ENCODE measurements around the gene RBM47. TPM values are rescaled to one million over a fixed set of nuclear protein-coding genes. Genes with fewer than 3 reads are reported as not detected.

Gene RBM47
- total RNA-seq, 1 donor from 2014 or later, result 0.11 TPM

- Mint-ChIP-seq H3K9me3 (ENCODE audit: unreplicated experiment) (no peaks in the 10 kb centered on the region), H3K4me3 (ENCODE audit: unreplicated experiment) (no peak overlapping the region), H3K27me3 (ENCODE audit: unreplicated experiment) (peaks cover 5% of the 10 kb centered on the region), H3K27ac (ENCODE audit: unreplicated experiment) (no peak overlapping the region), H3K4me1 (ENCODE audit: unreplicated experiment) (no peaks in the 10 kb centered on the region), H3K36me3 (ENCODE audit: unreplicated experiment) (no peaks in the 10 kb centered on the region)
- DNase-seq (ENCODE audit: extremely low spot score, unreplicated experiment), result no peak
- no peak for TF ChIP-seq CTCF (IDR thresholded peaks at IDR 0.05)
Observed at GRCh38 chr4:40540800-40541199, 88.9 kb downstream of the RBM47 start.

GRCh38 chr4:40536032-40536431 lies 93.6 kb downstream of the RBM47 start:
- Mint-ChIP-seq H3K36me3 (ENCODE audit: unreplicated experiment) (no peaks in the 10 kb centered on the region), H3K27ac (ENCODE audit: unreplicated experiment) (no peak overlapping the region), H3K4me1 (ENCODE audit: unreplicated experiment) (no peaks in the 10 kb centered on the region), H3K4me3 (ENCODE audit: unreplicated experiment) (no peak overlapping the region), H3K27me3 (ENCODE audit: unreplicated experiment) (peaks cover 5% of the 10 kb centered on the region), H3K9me3 (ENCODE audit: unreplicated experiment) (no peaks in the 10 kb centered on the region)
- DNase-seq (ENCODE audit: extremely low spot score, unreplicated experiment), result no peak
- no peak for TF ChIP-seq CTCF (IDR thresholded peaks at IDR 0.05)

- H3K4me3 Mint-ChIP-seq (ENCODE audit: unreplicated experiment), result no peak overlapping the region
- H3K9me3 Mint-ChIP-seq (ENCODE audit: unreplicated experiment), result no peaks in the 10 kb centered on the region
- TF ChIP-seq CTCF (IDR thresholded peaks at IDR 0.05), result no peak
- peaks cover 2% of the 10 kb centered on the region for H3K27me3 Mint-ChIP-seq (ENCODE audit: unreplicated experiment)
- H3K36me3 Mint-ChIP-seq (ENCODE audit: unreplicated experiment), result no peaks in the 10 kb centered on the region
- no peak for DNase-seq (ENCODE audit: extremely low spot score, unreplicated experiment)
- no peak overlapping the region for H3K27ac Mint-ChIP-seq (ENCODE audit: unreplicated experiment)
- no peaks in the 10 kb centered on the region for H3K4me1 Mint-ChIP-seq (ENCODE audit: unreplicated experiment)
Observed at GRCh38 chr4:40531636-40532023, 98.0 kb downstream of the RBM47 start.

GRCh38 chr4:40530961-40531635 lies 98.6 kb downstream of the RBM47 start:
- Mint-ChIP-seq H3K9me3 (ENCODE audit: unreplicated experiment) (no peaks in the 10 kb centered on the region), H3K4me3 (ENCODE audit: unreplicated experiment) (no peak overlapping the region), H3K36me3 (ENCODE audit: unreplicated experiment) (no peaks in the 10 kb centered on the region), H3K4me1 (ENCODE audit: unreplicated experiment) (peaks cover 2% of the 10 kb centered on the region), H3K27ac (ENCODE audit: unreplicated experiment) (no peak overlapping the region), H3K27me3 (ENCODE audit: unreplicated experiment) (no peaks in the 10 kb centered on the region)
- TF ChIP-seq CTCF (IDR thresholded peaks at IDR 0.05), result no peak
- no peak for DNase-seq (ENCODE audit: extremely low spot score, unreplicated experiment)

- H3K36me3 Mint-ChIP-seq (ENCODE audit: unreplicated experiment), result no peaks in the 10 kb centered on the region
- no peaks in the 10 kb centered on the region for H3K9me3 Mint-ChIP-seq (ENCODE audit: unreplicated experiment)
- H3K4me3 Mint-ChIP-seq (ENCODE audit: unreplicated experiment), result no peak overlapping the region
- no peak for TF ChIP-seq CTCF (IDR thresholded peaks at IDR 0.05)
- H3K4me1 Mint-ChIP-seq (ENCODE audit: unreplicated experiment), result peaks cover 8% of the 10 kb centered on the region
- H3K27me3 Mint-ChIP-seq (ENCODE audit: unreplicated experiment), result no peaks in the 10 kb centered on the region
- H3K27ac Mint-ChIP-seq (ENCODE audit: unreplicated experiment), result no peak overlapping the region
- DNase-seq (ENCODE audit: extremely low spot score, unreplicated experiment), result no peak
Observed at GRCh38 chr4:40526741-40527140, 102.9 kb downstream of the RBM47 start.

Measured in osteocyte (in vitro differentiated cells).